H1 (cell line): ENCODE data around the gene DHH. TPM values are rescaled to one million over a fixed set of nuclear protein-coding genes. Genes with fewer than 3 reads are reported as not detected.
A peak's percentile ranks its signal among the peaks of the same experiment; 100 is the strongest.

Experiments used
- CTCF ChIA-PET: fragments of 300-600 bp; sonication (Branson Sonifier 250); formaldehyde crosslinking; loops from one replicate; lab custom pipeline; 2021; ENCODE audit not compliant: partially characterized antibody; lab: Charles Lee
- POLR2A ChIA-PET: fragments of 300-600 bp; sonication (Branson Sonifier 250); formaldehyde crosslinking; loops from one replicate; lab custom pipeline; 2021; ENCODE audit warnings: inconsistent platforms; ENCODE audit not compliant: partially characterized antibody; lab: Charles Lee
- DNase-seq, 2 experiments: peaks; one replicate each; pipeline versions ENCODE4 v3.0.0 to v3.0.0-alpha.2; 2010 to 2022; ENCODE audit warnings: low spot score in 2 of 2, low read depth in 1 of 2, mixed read lengths in 1 of 2
- FAIRE-seq: peaks from 2 replicates; lab custom pipeline; 2011; peaks lifted over from hg19 to GRCh38; lab: Jason Lieb, UNC
- H2AFZ ChIP-seq: 2 replicates; pipeline ENCODE4 v1.8.1; 2012; ENCODE audit warnings: low read length, inconsistent platforms
- H2AK5ac ChIP-seq: 2 replicates; pipeline ENCODE4 v1.6.1; 2013; ENCODE audit warnings: low read depth, low read length
- H2BK120ac ChIP-seq: replicated peaks from 2 replicates; pipeline ENCODE3; 2013; ENCODE audit warnings: low read depth, low read length, inconsistent platforms
- H2BK12ac ChIP-seq: 2 replicates; pipeline ENCODE4 v1.6.1; 2013; ENCODE audit warnings: low read depth, low read length
- H2BK15ac ChIP-seq: 2 replicates; pipeline ENCODE4 v1.6.1; 2013; ENCODE audit warnings: low read length
- H2BK20ac ChIP-seq: 2 replicates; pipeline ENCODE4 v1.6.1; 2013; ENCODE audit warnings: low read length
- H2BK5ac ChIP-seq: 2 replicates; pipeline ENCODE4 v1.6.1; 2013; ENCODE audit warnings: low read depth, low read length
- H3K14ac ChIP-seq: 2 replicates; pipeline ENCODE4 v1.6.1; 2013; ENCODE audit warnings: inconsistent platforms; ENCODE audit not compliant: insufficient read length
- H3K18ac ChIP-seq: 2 replicates; pipeline ENCODE4 v1.6.1; 2013; ENCODE audit warnings: low read length; ENCODE audit errors: extremely low read depth
- H3K23ac ChIP-seq: 2 replicates; pipeline ENCODE4 v1.6.1; 2013; ENCODE audit warnings: inconsistent platforms; ENCODE audit not compliant: insufficient read length
- H3K23me2 ChIP-seq: 2 replicates; pipeline ENCODE4 v1.6.1; 2013; ENCODE audit warnings: low read depth, low read length
- H3K27ac ChIP-seq: 2 replicates; pipeline ENCODE4 v1.6.1; 2011; ENCODE audit warnings: low read depth, low read length, inconsistent platforms
- H3K27me3 ChIP-seq, 4 experiments: replicated peaks in 1 of 4; 1 replicate in 1 of 4; 2 replicates in 3 of 4; pipeline versions ENCODE4 v1.6.1 to v1.8.1; 2011 to 2013; ENCODE audit warnings: low read length in 3 of 4, mild to moderate bottlenecking in 3 of 4, inconsistent platforms in 2 of 4, mixed read lengths in 2 of 4, moderate library complexity in 1 of 4; ENCODE audit not compliant: control insufficient read depth in 3 of 4, insufficient read depth in 3 of 4; ENCODE audit errors: extremely low read depth in 1 of 4
- H3K36me3 ChIP-seq, 4 experiments: 2 replicates each; pipeline versions ENCODE4 v1.6.1 to v1.8.1; 2011 to 2013; ENCODE audit warnings: mild to moderate bottlenecking in 4 of 4, low read length in 3 of 4, moderate library complexity in 2 of 4, control low read depth in 1 of 4, inconsistent platforms in 1 of 4; ENCODE audit not compliant: insufficient read depth in 4 of 4, control insufficient read depth in 2 of 4
- H3K4ac ChIP-seq: replicated peaks from 2 replicates; pipeline ENCODE3; 2013; ENCODE audit warnings: low read length, low read depth, mixed read lengths, inconsistent platforms; ENCODE audit not compliant: insufficient read length
- H3K4me1 ChIP-seq, 4 experiments: replicated peaks in 1 of 4; 1 replicate in 1 of 4; 2 replicates in 3 of 4; pipeline versions ENCODE4 v1.6.1 to v1.8.1; 2011 to 2013; ENCODE audit warnings: low read length in 3 of 4, inconsistent platforms in 2 of 4, mixed read lengths in 1 of 4; ENCODE audit not compliant: insufficient read depth in 4 of 4, control insufficient read depth in 3 of 4
- H3K4me2 ChIP-seq, 2 experiments: 2 replicates each; pipeline versions ENCODE4 v1.6.1 to v1.8.1; 2011 to 2013; ENCODE audit warnings: low read depth in 2 of 2, low read length in 2 of 2, control low read depth in 1 of 2, inconsistent platforms in 1 of 2, mild to moderate bottlenecking in 1 of 2; ENCODE audit not compliant: insufficient read depth in 1 of 2
- H3K4me3 ChIP-seq, 4 experiments: fragments of 200-600, 300-600 bp in 1 of 4; sonication (generic), shearing (Covaris generic), sonication (Bioruptor Twin) in 1 of 4; 2 replicates each; pipeline versions ENCODE4 v1.5.1 to v1.8.1; 2011 to 2016; ENCODE audit warnings: low read length in 4 of 4, low read depth in 3 of 4, control low read depth in 2 of 4, inconsistent platforms in 2 of 4, mild to moderate bottlenecking in 2 of 4, mixed read lengths in 1 of 4, moderate library complexity in 1 of 4; ENCODE audit not compliant: insufficient read depth in 2 of 4; ENCODE audit errors: extremely low read depth in 1 of 4
- H3K56ac ChIP-seq: replicated peaks from 2 replicates; pipeline ENCODE3; 2013; ENCODE audit warnings: low read depth, mild to moderate bottlenecking, mixed read lengths, low read length, inconsistent platforms; ENCODE audit not compliant: insufficient read length
- H3K79me1 ChIP-seq: 2 replicates; pipeline ENCODE4 v1.6.1; 2013; ENCODE audit warnings: low read depth, low read length, control low read depth
- H3K79me2 ChIP-seq, 2 experiments: 2 replicates each; pipeline versions ENCODE4 v1.6.1 to v1.8.1; 2012 to 2013; ENCODE audit warnings: low read length in 2 of 2, mild to moderate bottlenecking in 2 of 2, inconsistent platforms in 1 of 2; ENCODE audit not compliant: insufficient read depth in 2 of 2, control insufficient read depth in 1 of 2
- H3K9ac ChIP-seq, 4 experiments: replicated peaks in 1 of 4; 1 replicate in 1 of 4; 2 replicates in 3 of 4; pipeline versions ENCODE4 v1.6.1 to v1.8.1; 2011 to 2013; ENCODE audit warnings: low read depth in 3 of 4, low read length in 3 of 4, control low read depth in 2 of 4, mild to moderate bottlenecking in 2 of 4, moderate library complexity in 2 of 4, inconsistent platforms in 1 of 4; ENCODE audit errors: extremely low read depth in 1 of 4
- H3K9me3 ChIP-seq, 2 experiments: 2 replicates each; pipeline versions ENCODE4 v1.6.1 to v1.8.1; 2012 to 2013; ENCODE audit warnings: mild to moderate bottlenecking in 2 of 2, moderate library complexity in 2 of 2, control low read depth in 1 of 2, inconsistent platforms in 1 of 2, low read depth in 1 of 2, low read length in 1 of 2, mixed read lengths in 1 of 2; ENCODE audit not compliant: insufficient read depth in 2 of 2
- H4K20me1 ChIP-seq, 2 experiments: replicated peaks in 1 of 2; 2 replicates each; pipeline versions ENCODE3 to v1.8.1; 2011 to 2013; ENCODE audit warnings: inconsistent platforms in 2 of 2, low read length in 2 of 2, mild to moderate bottlenecking in 1 of 2; ENCODE audit not compliant: insufficient read depth in 2 of 2, control insufficient read depth in 1 of 2
- H4K5ac ChIP-seq: 2 replicates; pipeline ENCODE4 v1.6.1; 2013; ENCODE audit warnings: low read length, low read depth, mixed read lengths, inconsistent platforms; ENCODE audit not compliant: insufficient read length
- H4K8ac ChIP-seq: 2 replicates; pipeline ENCODE4 v1.8.0; 2013; ENCODE audit warnings: mild to moderate bottlenecking, moderate library complexity, low read length, inconsistent platforms; ENCODE audit not compliant: insufficient read depth; ENCODE audit errors: extremely low read depth
- H4K91ac ChIP-seq: replicated peaks from 2 replicates; pipeline ENCODE3; 2013; ENCODE audit warnings: low read length, mixed read lengths, inconsistent platforms; ENCODE audit not compliant: insufficient read length
- CHD1 ChIP-seq: IDR thresholded peaks from 2 replicates; pipeline ENCODE4 v1.6.1; 2012; ENCODE audit warnings: low read depth, low read length, improper control_type of control experiment
- NANOG ChIP-seq: IDR thresholded peaks from 2 replicates; pipeline ENCODE4 v1.6.1; 2011; ENCODE audit warnings: low read length, low read depth, mild to moderate bottlenecking, inconsistent platforms; ENCODE audit not compliant: insufficient read depth, poor library complexity, severe bottlenecking
- NRF1 ChIP-seq: IDR thresholded peaks from 2 replicates; pipeline ENCODE4 v1.6.1; 2011; ENCODE audit warnings: mild to moderate bottlenecking, low read depth, low read length, improper control_type of control experiment
- TAF7 ChIP-seq: optimal IDR thresholded peaks from 2 replicates; pipeline ENCODE3; 2011; ENCODE audit warnings: low read depth, mild to moderate bottlenecking, inconsistent platforms, low read length, moderate library complexity, borderline replicate concordance
- ZNF274 ChIP-seq: IDR thresholded peaks from 2 replicates; pipeline ENCODE4 v1.7.0; 2012; ENCODE audit warnings: low read length, borderline replicate concordance; ENCODE audit errors: extremely low read depth
- WGBS, 2 experiments: shearing (Covaris generic) in 1 of 2; methylation state at CpG; one replicate each; pipeline versions ENCODE4 v1.1.6 to v1.1.7; 2013 to 2015; ENCODE audit warnings: low lambda C conversion rate in 2 of 2, mixed read lengths in 2 of 2, inconsistent platforms in 1 of 2, low coverage in 1 of 2, missing lambda C conversion rate in 1 of 2; ENCODE audit not compliant: insufficient replicate concordance in 2 of 2, insufficient coverage in 1 of 2, insufficient read length in 1 of 2; ENCODE audit errors: extremely low coverage in 1 of 2, missing lambda C conversion rate in 1 of 2; 5-methylcytosine and 5-hydroxymethylcytosine counted together
- polyA plus RNA-seq, 7 experiments: library from polyadenylated mRNA; depleted of rRNA in 3 of 7; stranded (reverse) in 5 of 7; unstranded in 2 of 7; fragments of >200 nt in 5 of 7; fragments of 200-250 nt in 2 of 7; gene quantifications; 1 replicate in 5 of 7; 2 replicates in 1 of 7; 4 replicates in 1 of 7; pipeline versions ENCODE4 v1.2.1 to v1.2.3, GENCODE V29; 2011 to 2013; ENCODE audit warnings: missing spikeins in 2 of 7, mixed read lengths in 2 of 7
- total RNA-seq: library from RNA; stranded (reverse); fragmentation: NEBNext Ultra II Directional; extraction: Animal tissue kit (Norgen Biotek cat#: 25700); gene quantifications from 2 replicates; pipeline ENCODE4 v1.2.1, GENCODE V29; 2021
- TF ChIP-seq, protein P1 (sequence below): IDR thresholded peaks from 2 replicates; pipeline ENCODE4 v1.6.1; 2011; ENCODE audit warnings: low read depth, mild to moderate bottlenecking, low read length; ENCODE audit not compliant: insufficient read depth
- TF ChIP-seq, protein P2 (sequence below), 3 experiments: IDR thresholded peaks; 1 replicate in 2 of 3; 2 replicates in 1 of 3; pipeline versions ENCODE4 v1.5.1 to v1.6.1; 2011; ENCODE audit warnings: low read length in 3 of 3, mild to moderate bottlenecking in 3 of 3, inconsistent platforms in 2 of 3, low read depth in 1 of 3, moderate library complexity in 1 of 3; ENCODE audit not compliant: insufficient read depth in 1 of 3; ENCODE audit errors: control extremely low read depth in 1 of 3

Gene DHH
- total and polyA plus RNA-seq, 2 of the 8 experiments (the other 6 are each of a cell fraction or from before 2014, with no cell fraction given): 0.03 to 0.11 TPM

DNA sequence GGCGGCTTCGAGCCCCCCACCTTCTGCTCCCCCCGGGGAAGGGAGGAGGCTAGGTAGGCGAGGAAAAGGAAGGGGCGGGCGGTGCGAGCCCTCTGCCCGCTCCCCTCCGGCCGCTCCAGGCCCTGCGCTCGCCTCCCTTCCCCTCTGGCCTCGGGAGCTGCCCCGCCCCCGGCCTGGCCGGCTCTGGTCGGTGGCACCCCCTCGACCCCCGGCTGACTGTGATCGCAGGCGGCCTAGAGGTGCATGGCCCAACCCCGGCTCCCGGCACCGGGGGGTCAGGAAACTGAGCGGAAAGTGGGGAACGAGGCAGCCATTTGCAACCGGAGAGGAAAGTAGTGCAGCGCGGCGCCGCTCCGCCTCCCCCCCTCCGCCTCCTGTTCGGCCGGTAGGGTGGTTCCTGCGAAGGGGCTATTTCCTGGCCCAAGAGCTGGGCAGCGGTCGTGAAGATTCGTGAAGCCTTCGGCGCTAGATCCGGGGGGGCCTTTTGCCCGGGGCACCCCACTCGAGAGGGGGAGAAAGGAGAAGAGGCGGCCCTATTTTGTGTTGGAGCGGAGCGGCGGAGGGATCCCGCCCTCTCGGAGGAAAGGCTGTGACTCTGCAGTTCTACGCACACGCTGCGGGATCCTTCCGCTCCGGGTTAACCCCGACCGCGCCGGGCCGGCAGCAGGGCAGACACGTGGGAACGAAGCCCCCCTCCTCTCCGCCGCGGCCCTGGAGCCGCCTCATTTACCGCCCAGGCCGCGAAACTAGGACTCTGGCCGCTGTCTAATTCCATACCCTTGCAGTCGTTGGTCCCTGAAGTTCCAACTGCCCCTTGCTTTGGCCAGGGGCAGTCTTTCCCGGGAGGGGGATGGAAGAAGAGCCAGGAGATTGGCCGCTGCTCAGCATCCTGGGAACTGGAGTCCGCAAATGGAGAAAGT, 34.1 kb downstream of the DHH start, which contains the start of gene KMT2D:
TSS of gene KMT2D (minus strand) at position 558 of the 920 bp plus-strand sequence. CDS start 5,470 bp downstream, outside the sequence.
- peak within 1 kb of the TSS; percentile 97 for H3K27ac ChIP-seq
- H3K9me3 ChIP-seq: no peaks in the 10 kb centered on the region
- H3K9ac ChIP-seq: peak within 1 kb of the TSS; percentile 94 to 98 (median 95)
- ChIA-PET POLR2A (interaction anchor here (1.0 to 5.6 kb wide), 12 partner anchors 9 to 71 kb away, joined by 3 to 47 read pairs (median 5); partner anchors contain the start of genes LMBR1L, RHEBL1 and TUBA1B), CTCF (interaction anchor here (1.2 kb wide), 1 partner anchor 62 kb away, joined by 3 read pairs; no protein-coding TSS in a partner anchor)
- peak within 1 kb of the TSS; percentile 74 for H2BK15ac ChIP-seq
- peak within 1 kb of the TSS; percentile 85 to 97 (median 96) for H3K4me3 ChIP-seq
- H3K79me2 ChIP-seq: peaks cover 42 to 47% of the 10 kb centered on the region in 2 experiments
- no peak within 1 kb of the TSS for H3K23ac ChIP-seq
- H3K4me1 ChIP-seq: peaks cover 9 to 36% (median 13%) of the 10 kb centered on the region in 4 experiments
- peak within 1 kb of the TSS; percentile 92 for H4K5ac ChIP-seq
- H3K36me3 ChIP-seq: no peaks in the 10 kb centered on the region
- peaks cover 15% of the 10 kb centered on the region for H3K23me2 ChIP-seq
- peak within 1 kb of the TSS; percentile 99 for H4K8ac ChIP-seq
- H2BK120ac ChIP-seq: no peak within 1 kb of the TSS
- peak within 1 kb of the TSS; percentile 91 for H3K56ac ChIP-seq
- H4K20me1 ChIP-seq: peaks cover 29 to 31% of the 10 kb centered on the region in 2 experiments
- peak within 1 kb of the TSS; percentile 98 for H2BK5ac ChIP-seq
- no peaks in the 10 kb centered on the region for H3K27me3 ChIP-seq
- peak within 1 kb of the TSS; percentile 99 for H3K18ac ChIP-seq
- H3K79me1 ChIP-seq: peaks cover 23% of the 10 kb centered on the region
- H3K4ac ChIP-seq: peak within 1 kb of the TSS; percentile 92
- H4K91ac ChIP-seq: peak within 1 kb of the TSS; percentile 87
- no peak within 1 kb of the TSS for H3K14ac ChIP-seq
- DNase-seq: peak; percentile 73 to 96
- H2AK5ac ChIP-seq: no peak within 1 kb of the TSS
- H3K4me2 ChIP-seq: peak within 1 kb of the TSS; percentile 81 to 98
- H2BK20ac ChIP-seq: no peak within 1 kb of the TSS
- no peak for FAIRE-seq
- 0% methylated on average over 40 of the region's 74 CpGs; no CpG with 5 or more reads in 1 of the 2 experiments for WGBS, 2 experiments
- 0 out of 2 replicates have a peak within 1 kb of the TSS, but pooled peaks have one; percentile 42 for H2BK12ac ChIP-seq
- peak within 1 kb of the TSS; percentile 94; the same call in 1 of the 2 replicates for H2AFZ ChIP-seq
- TF ChIP-seq ZNF274: no peak
- TF ChIP-seq NANOG: peak; percentile 49
- TF ChIP-seq, protein P1, sequence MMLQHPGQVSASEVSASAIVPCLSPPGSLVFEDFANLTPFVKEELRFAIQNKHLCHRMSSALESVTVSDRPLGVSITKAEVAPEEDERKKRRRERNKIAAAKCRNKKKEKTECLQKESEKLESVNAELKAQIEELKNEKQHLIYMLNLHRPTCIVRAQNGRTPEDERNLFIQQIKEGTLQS: no peak
- TF ChIP-seq NRF1: no peak
- TF ChIP-seq, protein P2, sequence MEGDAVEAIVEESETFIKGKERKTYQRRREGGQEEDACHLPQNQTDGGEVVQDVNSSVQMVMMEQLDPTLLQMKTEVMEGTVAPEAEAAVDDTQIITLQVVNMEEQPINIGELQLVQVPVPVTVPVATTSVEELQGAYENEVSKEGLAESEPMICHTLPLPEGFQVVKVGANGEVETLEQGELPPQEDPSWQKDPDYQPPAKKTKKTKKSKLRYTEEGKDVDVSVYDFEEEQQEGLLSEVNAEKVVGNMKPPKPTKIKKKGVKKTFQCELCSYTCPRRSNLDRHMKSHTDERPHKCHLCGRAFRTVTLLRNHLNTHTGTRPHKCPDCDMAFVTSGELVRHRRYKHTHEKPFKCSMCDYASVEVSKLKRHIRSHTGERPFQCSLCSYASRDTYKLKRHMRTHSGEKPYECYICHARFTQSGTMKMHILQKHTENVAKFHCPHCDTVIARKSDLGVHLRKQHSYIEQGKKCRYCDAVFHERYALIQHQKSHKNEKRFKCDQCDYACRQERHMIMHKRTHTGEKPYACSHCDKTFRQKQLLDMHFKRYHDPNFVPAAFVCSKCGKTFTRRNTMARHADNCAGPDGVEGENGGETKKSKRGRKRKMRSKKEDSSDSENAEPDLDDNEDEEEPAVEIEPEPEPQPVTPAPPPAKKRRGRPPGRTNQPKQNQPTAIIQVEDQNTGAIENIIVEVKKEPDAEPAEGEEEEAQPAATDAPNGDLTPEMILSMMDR (IDR thresholded peaks at IDR 0.05; ENCODE audit: control extremely low read depth in 1 of 3, insufficient read depth in 1 of 3, low read depth in 1 of 3, low read length in 3 of 3): no peak
- no peak for TF ChIP-seq CHD1
- peak; percentile 66 for TF ChIP-seq TAF7
